Uterus (tissue), 4 donors: ENCODE measurements around the gene TSPO. TPM values are rescaled to one million over a fixed set of nuclear protein-coding genes. Genes with fewer than 3 reads are reported as not detected.

ENCODE experiments used
- DNase-seq, 2 donors: peaks; one replicate each; pipeline ENCODE4 v3.0.0-alpha.2; 2019 to 2020
- H3K27ac ChIP-seq, 2 donors: fragments of 200-600 bp; sonication (generic); 1 replicate in 1 of 2; 2 replicates in 1 of 2; pipeline ENCODE4 v1.5.1; 2016 to 2018
- H3K27me3 ChIP-seq, 2 donors: fragments of 200-600 bp; sonication (generic); one replicate each; pipeline ENCODE4 v1.5.1; 2018 to 2019; ENCODE audit warnings: control low read depth in 1 of 2
- H3K36me3 ChIP-seq, 2 donors: fragments of 200-600 bp; sonication (generic); one replicate each; pipeline ENCODE4 v1.5.1; 2019; ENCODE audit warnings: control low read depth in 1 of 2
- H3K4me1 ChIP-seq, 2 donors: fragments of 200-600 bp; sonication (generic); one replicate each; pipeline ENCODE4 v1.5.1; 2018 to 2019; ENCODE audit warnings: control low read depth in 1 of 2
- H3K4me3 ChIP-seq, 2 donors: fragments of 200-600 bp; sonication (generic); 1 replicate in 1 of 2; 2 replicates in 1 of 2; pipeline ENCODE4 v1.5.1; 2018 to 2019; ENCODE audit warnings: mild to moderate bottlenecking in 1 of 2
- H3K9me3 ChIP-seq, 2 donors: fragments of 200-600 bp; sonication (generic); one replicate each; pipeline ENCODE4 v1.5.1; 2019; ENCODE audit warnings: control low read depth in 1 of 2
- POLR2A ChIP-seq, 2 donors: fragments of 450-650 bp; IDR thresholded peaks; one replicate each; pipeline ENCODE4 v1.6.1; 2016; ENCODE audit warnings: antibody characterized with exemption in 2 of 2, mild to moderate bottlenecking in 1 of 2, moderate library complexity in 1 of 2
- intact Hi-C: fragments of 100-400 bp; cut with DNase I; formaldehyde crosslinking; loops from one replicate; pipeline ENCODE4 v1.15.1; 2023; ENCODE audit warnings: low total_unique reads
- total RNA-seq, 4 donors: library from RNA; depleted of rRNA in 3 of 4; stranded (reverse); fragments of >200 nt in 3 of 4; gene quantifications; one replicate each; pipeline versions ENCODE4 v1.1.0 to v1.2.4, GENCODE V29; 2014 to 2023
- TF ChIP-seq, protein P1 (sequence below), 4 experiments: fragments of 200-600 bp in 2 of 4; fragments of 450-650 bp in 2 of 4; sonication (generic) in 2 of 4; IDR thresholded peaks; one replicate each; pipeline ENCODE4 v1.5.1; 2016 to 2019; ENCODE audit warnings: antibody characterized with exemption in 4 of 4, mild to moderate bottlenecking in 2 of 4, moderate library complexity in 1 of 4
- donor health status: DM: yes; HTN: yes; CAD: no.

TSPO gene
- total RNA-seq, 4 donors from 2014 or later: 73.7 to 267 (median 148) TPM

DNA sequence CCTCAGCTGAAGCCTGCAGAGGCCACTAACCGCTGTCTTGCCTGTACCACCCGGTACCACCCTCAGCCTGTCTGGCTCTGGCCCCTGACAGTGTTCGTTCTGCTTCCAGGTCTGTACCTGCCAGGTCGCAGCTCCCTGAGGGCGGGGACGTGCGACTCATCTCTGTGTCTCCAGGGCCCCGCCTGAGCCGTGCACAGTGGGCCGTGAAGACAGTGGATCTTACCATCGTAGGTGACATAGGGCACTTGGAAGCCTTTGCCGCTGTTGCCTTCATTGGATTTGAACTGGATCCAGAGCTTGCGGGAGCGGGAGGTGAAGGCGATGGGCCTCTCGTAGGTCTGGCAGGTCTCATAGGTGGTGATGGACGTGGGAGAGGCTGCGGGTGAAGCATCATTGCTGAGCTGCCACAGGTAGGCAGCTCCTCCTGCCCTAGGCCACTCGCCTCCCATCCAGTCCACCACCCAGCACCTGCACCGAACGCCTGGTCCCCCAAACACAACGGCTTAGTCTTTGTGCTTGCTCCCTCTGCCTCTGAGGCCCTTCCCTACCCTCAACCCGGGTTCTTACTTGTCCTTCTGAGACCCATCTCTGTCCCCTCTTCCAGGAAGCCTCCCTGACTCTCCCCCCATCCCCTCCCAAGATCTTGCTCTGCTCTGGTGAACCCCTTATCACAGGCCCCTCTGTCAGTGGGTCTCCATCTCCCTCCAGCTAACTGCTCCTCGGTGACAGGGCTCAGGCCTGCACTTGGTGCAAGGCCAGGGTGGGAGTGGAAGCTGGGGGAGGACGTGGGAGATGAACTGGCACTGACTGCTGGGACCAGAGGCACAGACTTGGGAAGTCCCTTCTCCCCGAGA lies 56.7 kb downstream of the TSPO start:
- DNase-seq: no peak
- H3K27ac ChIP-seq: no peak overlapping the region
- no peak overlapping the region for H3K4me3 ChIP-seq
- H3K4me1 ChIP-seq: no peaks in the 10 kb centered on the region
- H3K9me3 ChIP-seq: no peaks in the 10 kb centered on the region
- H3K27me3 ChIP-seq: no peaks in the 10 kb centered on the region
- intact Hi-C loops: loop anchor here (10.0 kb wide), 1 partner anchor 57 kb away; no protein-coding TSS in a partner anchor
- TF ChIP-seq POLR2A (IDR thresholded peaks at IDR 0.05): no peak
- TF ChIP-seq, protein P1, sequence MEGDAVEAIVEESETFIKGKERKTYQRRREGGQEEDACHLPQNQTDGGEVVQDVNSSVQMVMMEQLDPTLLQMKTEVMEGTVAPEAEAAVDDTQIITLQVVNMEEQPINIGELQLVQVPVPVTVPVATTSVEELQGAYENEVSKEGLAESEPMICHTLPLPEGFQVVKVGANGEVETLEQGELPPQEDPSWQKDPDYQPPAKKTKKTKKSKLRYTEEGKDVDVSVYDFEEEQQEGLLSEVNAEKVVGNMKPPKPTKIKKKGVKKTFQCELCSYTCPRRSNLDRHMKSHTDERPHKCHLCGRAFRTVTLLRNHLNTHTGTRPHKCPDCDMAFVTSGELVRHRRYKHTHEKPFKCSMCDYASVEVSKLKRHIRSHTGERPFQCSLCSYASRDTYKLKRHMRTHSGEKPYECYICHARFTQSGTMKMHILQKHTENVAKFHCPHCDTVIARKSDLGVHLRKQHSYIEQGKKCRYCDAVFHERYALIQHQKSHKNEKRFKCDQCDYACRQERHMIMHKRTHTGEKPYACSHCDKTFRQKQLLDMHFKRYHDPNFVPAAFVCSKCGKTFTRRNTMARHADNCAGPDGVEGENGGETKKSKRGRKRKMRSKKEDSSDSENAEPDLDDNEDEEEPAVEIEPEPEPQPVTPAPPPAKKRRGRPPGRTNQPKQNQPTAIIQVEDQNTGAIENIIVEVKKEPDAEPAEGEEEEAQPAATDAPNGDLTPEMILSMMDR (IDR thresholded peaks at IDR 0.05): no peak
- no peaks in the 10 kb centered on the region for H3K36me3 ChIP-seq

DNA sequence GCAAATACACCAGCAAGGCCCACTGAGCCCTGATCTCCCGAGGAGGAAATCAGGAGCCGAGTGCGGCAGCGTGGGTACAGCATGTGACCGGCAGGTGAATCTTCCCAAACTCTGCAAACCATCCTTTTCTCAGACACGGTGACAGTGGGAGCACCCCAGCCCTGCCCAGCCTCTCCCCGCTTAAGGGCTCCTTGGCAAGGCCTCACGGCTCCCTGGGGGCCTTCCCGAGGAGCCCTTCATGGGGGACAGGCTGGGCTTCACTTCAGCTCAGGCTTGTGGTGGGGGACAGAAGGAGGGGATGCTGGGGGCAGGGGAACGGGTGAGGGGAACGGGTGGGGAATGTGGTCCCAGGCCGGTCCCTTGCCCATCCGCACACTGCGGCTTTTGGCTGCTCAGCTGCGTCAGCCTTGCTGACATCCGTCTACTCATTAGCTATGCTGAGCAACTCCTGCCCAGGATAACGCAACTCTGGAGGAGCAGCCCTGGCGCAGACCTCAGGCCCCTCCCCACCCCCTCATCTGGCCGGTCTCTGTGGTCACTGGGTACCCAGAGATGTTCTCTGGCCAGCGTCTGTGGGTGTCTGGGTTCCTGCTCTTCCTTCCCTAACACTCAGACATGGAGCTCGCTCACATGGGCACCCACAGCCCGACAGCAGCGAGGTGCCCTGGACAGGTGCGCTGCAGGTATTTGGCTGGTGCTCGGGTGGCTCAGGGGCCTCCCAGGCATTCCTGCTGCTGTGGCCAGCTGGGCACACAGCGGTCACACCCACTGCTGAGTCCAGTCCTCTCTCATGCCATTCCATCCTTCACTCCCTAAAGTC lies 57.6 kb downstream of the TSPO start:
- TF ChIP-seq, protein P1 (IDR thresholded peaks at IDR 0.05): no peak
- no peak for TF ChIP-seq POLR2A (IDR thresholded peaks at IDR 0.05)
- H3K4me3 ChIP-seq: no peak overlapping the region
- H3K27ac ChIP-seq: no peak overlapping the region
- no peaks in the 10 kb centered on the region for H3K4me1 ChIP-seq
- no peaks in the 10 kb centered on the region for H3K36me3 ChIP-seq
- no peak for DNase-seq
- intact Hi-C loops: loop anchor here (10.0 kb wide), 1 partner anchor 56 kb away; no protein-coding TSS in a partner anchor
- H3K9me3 ChIP-seq: no peaks in the 10 kb centered on the region
- no peaks in the 10 kb centered on the region for H3K27me3 ChIP-seq

DNA sequence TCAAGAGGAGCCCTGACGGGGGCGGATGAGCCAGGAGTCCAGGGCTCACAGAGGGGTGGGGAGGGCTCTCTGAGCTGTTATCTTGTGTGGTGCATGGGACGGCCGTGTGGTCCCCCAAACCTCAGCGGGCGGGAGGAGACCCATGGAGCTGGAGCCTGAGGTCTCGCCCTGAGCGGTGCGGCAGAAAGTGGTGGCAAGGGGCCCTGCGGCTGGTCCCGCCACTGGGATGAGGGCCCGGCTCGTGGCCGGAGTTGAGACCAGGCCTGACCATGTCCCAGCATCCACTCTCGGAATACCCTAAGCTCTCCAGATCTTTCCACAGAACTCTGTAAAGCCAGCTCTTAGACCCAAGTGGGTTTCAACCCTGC lies 58.1 kb downstream of the TSPO start:
- Histone ChIP-seq H3K9me3 (no peaks in the 10 kb centered on the region), H3K36me3 (no peaks in the 10 kb centered on the region), H3K27ac (no peak overlapping the region), H3K27me3 (no peaks in the 10 kb centered on the region), H3K4me1 (no peaks in the 10 kb centered on the region), H3K4me3 (no peak overlapping the region)
- no peak for DNase-seq
- TF ChIP-seq, protein P1 (IDR thresholded peaks at IDR 0.05): no peak
- TF ChIP-seq POLR2A (IDR thresholded peaks at IDR 0.05): no peak
- intact Hi-C loops: loop anchor here (10.0 kb wide), 1 partner anchor 55 kb away; no protein-coding TSS in a partner anchor

DNA sequence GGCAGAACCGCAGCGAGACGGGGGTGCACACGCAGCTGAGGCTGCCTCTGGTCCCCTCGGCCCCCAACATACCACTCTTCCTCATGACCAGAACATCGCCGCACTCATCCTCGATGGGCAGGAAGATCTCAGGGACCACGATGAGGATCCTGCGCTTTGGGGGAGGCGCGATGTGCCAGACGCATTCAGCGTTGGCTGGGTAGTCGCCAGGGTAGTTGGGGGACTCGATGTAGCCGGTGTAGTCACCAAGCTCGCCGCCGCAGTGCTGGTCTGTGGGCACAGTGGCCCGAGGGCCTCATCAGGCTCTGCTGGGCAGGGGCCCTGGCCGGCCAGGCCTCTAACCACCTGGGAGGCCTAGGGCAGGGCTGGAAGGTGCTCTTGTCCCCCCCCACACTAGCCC lies 58.6 kb downstream of the TSPO start:
- Histone ChIP-seq H3K36me3 (no peaks in the 10 kb centered on the region), H3K4me3 (no peak overlapping the region), H3K27me3 (no peaks in the 10 kb centered on the region), H3K9me3 (no peaks in the 10 kb centered on the region), H3K4me1 (no peaks in the 10 kb centered on the region), H3K27ac (no peak overlapping the region)
- DNase-seq: no peak
- TF ChIP-seq, protein P1 (IDR thresholded peaks at IDR 0.05): no peak
- TF ChIP-seq POLR2A (IDR thresholded peaks at IDR 0.05): no peak
- intact Hi-C loops: loop anchor here (10.0 kb wide), 1 partner anchor 55 kb away; no protein-coding TSS in a partner anchor
